ACHN (cell line): ENCODE measurements around the gene PHLPP2.

Source experiments
- DNase-seq: peaks from one replicate; pipeline ENCODE4 v3.0.0-alpha.2; 2015
- in situ Hi-C: cut with HindIII; loops from 2 replicates; pipeline ENCODE4 v1.10.0; 2017; ENCODE audit warnings: low sequenced_read_pairs, low pct_ligation_motif_present, low pct_unique_long_range_greater_than_20kb

The PHLPP2 gene

GRCh38 chr16:71724320-71724751 lies at the start of gene PHLPP2:
TSS of gene PHLPP2 (minus strand) at chr16:71724701. CDS start at chr16:71714795, 9,906 bp downstream.
- in situ Hi-C loops: no loop called here
- DNase-seq: peak; percentile 23

GRCh38 chr16:71771571-71771970 lies 47.1 kb upstream of the PHLPP2 start:
- no peak for DNase-seq
- in situ Hi-C loops: no loop called here

GRCh38 chr16:71769222-71769621 lies 44.7 kb upstream of the PHLPP2 start:
- DNase-seq: no peak
- in situ Hi-C loops: no loop called here

GRCh38 chr16:71767060-71767900 lies 42.8 kb upstream of the PHLPP2 start:
- no peak for DNase-seq
- in situ Hi-C loops: no loop called here

GRCh38 chr16:71762186-71762585 lies 37.7 kb upstream of the PHLPP2 start:
- DNase-seq: no peak
- in situ Hi-C loops: no loop called here

- in situ Hi-C loops: no loop called here
- DNase-seq: no peak
Observed at GRCh38 chr16:71761097-71761496, 36.6 kb upstream of the PHLPP2 start.

GRCh38 chr16:71758293-71758760 lies 33.8 kb upstream of the PHLPP2 start:
- in situ Hi-C loops: no loop called here
- no peak for DNase-seq

- no peak for DNase-seq
- in situ Hi-C loops: no loop called here
Observed at GRCh38 chr16:71754652-71755051, 30.2 kb upstream of the PHLPP2 start.

GRCh38 chr16:71754108-71754507 lies 29.6 kb upstream of the PHLPP2 start:
- in situ Hi-C loops: no loop called here
- no peak for DNase-seq

- no peak for DNase-seq
- in situ Hi-C loops: no loop called here
Observed at GRCh38 chr16:71748226-71748625, 23.7 kb upstream of the PHLPP2 start.

GRCh38 chr16:71746442-71747046 lies 22.0 kb upstream of the PHLPP2 start:
- in situ Hi-C loops: no loop called here
- DNase-seq: peak; percentile 57

- DNase-seq: no peak
- in situ Hi-C loops: no loop called here
Observed at GRCh38 chr16:71738855-71739254, 14.4 kb upstream of the PHLPP2 start.

- no peak for DNase-seq
- in situ Hi-C loops: no loop called here
Observed at GRCh38 chr16:71737501-71737900, 13.0 kb upstream of the PHLPP2 start.

- DNase-seq: no peak
- in situ Hi-C loops: no loop called here
Observed at GRCh38 chr16:71734511-71734910, 10.0 kb upstream of the PHLPP2 start.

GRCh38 chr16:71732587-71732986 lies 8.1 kb upstream of the PHLPP2 start:
- no peak for DNase-seq
- in situ Hi-C loops: no loop called here

GRCh38 chr16:71727551-71728324 lies 3.2 kb upstream of the PHLPP2 start:
- in situ Hi-C loops: no loop called here

GRCh38 chr16:71726476-71727315 lies 2.2 kb upstream of the PHLPP2 start:
- in situ Hi-C loops: no loop called here
- DNase-seq: no peak

More at GRCh38 chr16:71727551-71728324, 3.2 kb upstream of the PHLPP2 start:
- no peak for DNase-seq

GRCh38 chr16:71723537-71724319 lies 773 bp downstream of the PHLPP2 start:
- DNase-seq: peak; percentile 81
- in situ Hi-C loops: no loop called here
